ENCODE results near the gene MYLK3.

- TF ChIP-seq POLR2A (IDR thresholded peaks at IDR 0.05; ENCODE audit: low read depth, low read length) (peak; percentile 80), TAF1 (IDR thresholded peaks at IDR 0.05; ENCODE audit: borderline replicate concordance, low read depth, low read length) (0 out of 2 replicates have a peak, but pooled peaks have one; percentile 48), POLR2AphosphoS5 (IDR thresholded peaks at IDR 0.05; ENCODE audit: low read depth, low read length) (peak; percentile 63; the same call in 1 of the 2 replicates)
These were observed 58.5 kb downstream of the MYLK3 start, which contains the start of gene ORC6 for GRCh38 chr16:46689365-46690280.
